NB4 (cell line): ENCODE measurements around the gene SMYD3.

Experiments
- CTCF ChIP-seq: IDR thresholded peaks from one replicate; pipeline ENCODE4 v1.5.1; 2012; ENCODE audit warnings: low read depth, low read length
- MYC ChIP-seq: IDR thresholded peaks from 2 replicates; pipeline ENCODE4 v1.6.1; 2011; ENCODE audit warnings: low read depth, low read length

DNA sequence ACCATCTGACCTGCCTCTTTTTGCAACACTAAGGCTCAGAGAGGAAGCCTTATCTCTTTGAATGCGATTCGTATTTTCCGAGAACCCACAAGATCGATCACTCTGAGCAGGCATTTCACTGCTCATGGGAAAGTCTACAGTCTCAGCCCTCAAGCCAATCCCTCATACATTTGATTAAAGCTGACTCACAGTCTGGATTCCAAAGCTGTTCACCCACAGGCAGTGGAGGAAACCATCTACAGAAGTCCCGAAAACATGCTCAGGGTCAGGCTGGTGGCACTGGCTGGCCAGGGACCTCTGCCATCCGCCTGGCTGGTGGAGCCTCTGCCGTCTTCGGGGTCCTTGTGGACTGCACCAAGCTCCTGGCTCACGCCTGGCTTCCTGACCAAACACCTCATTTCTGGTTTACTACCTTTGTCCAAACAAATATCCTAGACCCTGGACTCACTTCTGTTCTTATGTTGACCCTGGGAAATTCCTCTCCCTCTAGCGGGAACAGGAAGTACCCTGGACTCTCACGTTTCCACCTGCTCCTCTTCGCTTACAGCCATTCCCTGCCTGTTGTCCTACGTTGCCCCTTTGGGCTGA, 650.0 kb downstream of the SMYD3 start:
- TF ChIP-seq CTCF = no peak
- TF ChIP-seq MYC = no peak
